HepG2 (cell line): ENCODE data around the gene ATP6V0A1.

ENCODE experiments used
- CTCF ChIP-seq: sonication (generic); formaldehyde crosslinking; IDR thresholded peaks from 2 replicates; pipeline ENCODE4 v1.5.0; 2020; ENCODE audit warnings: mild to moderate bottlenecking, missing genetic modification reagents, moderate library complexity
- JUNB ChIP-seq: sonication (generic); formaldehyde crosslinking; IDR thresholded peaks from 2 replicates; pipeline ENCODE4 v1.8.0; 2022; ENCODE audit warnings: missing genetic modification reagents, mild to moderate bottlenecking, borderline replicate concordance
- MEIS1 ChIP-seq: sonication (generic); formaldehyde crosslinking; IDR thresholded peaks from 2 replicates; pipeline ENCODE4 v1.9.0; 2021; ENCODE audit warnings: mild to moderate bottlenecking, missing genetic modification reagents, moderate library complexity, borderline replicate concordance
- NCOA5 ChIP-seq: sonication (generic); formaldehyde crosslinking; IDR thresholded peaks from 2 replicates; pipeline ENCODE4 v1.4.0; 2020; ENCODE audit warnings: missing genetic modification reagents
- RAD21 ChIP-seq: fragments of 450-650 bp; formaldehyde crosslinking; IDR thresholded peaks from 2 replicates; pipeline ENCODE4 v1.5.0; 2020; ENCODE audit warnings: mild to moderate bottlenecking
- THAP11 ChIP-seq: IDR thresholded peaks from 2 replicates; pipeline ENCODE4 v1.6.1; 2016; ENCODE audit warnings: missing biosample characterization, missing genetic modification reagents

GRCh38 chr17:42438600-42439567, 19.8 kb upstream of the ATP6V0A1 start:
- no peak for TF ChIP-seq THAP11 (CRISPR knock-in tag)
- TF ChIP-seq MEIS1 (CRISPR knock-in tag), result no peak
- TF ChIP-seq CTCF (CRISPR knock-in tag), result peak; percentile 60
- TF ChIP-seq JUNB (CRISPR knock-in tag), result no peak
- 0 out of 2 replicates have a peak, but pooled peaks have one; percentile 25 for TF ChIP-seq RAD21 (CRISPR knock-in tag)
- TF ChIP-seq NCOA5 (CRISPR knock-in tag), result no peak
